DMS114 treated with DMSO at 0.1 percent for 48 hours (cell line): ENCODE results near the gene MRTFA.
"Not testable (repeated sequence)": the region's sequence is repeated elsewhere in the genome, so short reads cannot be mapped to it uniquely, and the experiment has no call there.

Experiments
- DNase-seq: peaks from one replicate; lab custom pipeline; 2025; ENCODE audit not compliant: unreplicated experiment; lab: John Stamatoyannopoulos, UW

The MRTFA gene

DNA sequence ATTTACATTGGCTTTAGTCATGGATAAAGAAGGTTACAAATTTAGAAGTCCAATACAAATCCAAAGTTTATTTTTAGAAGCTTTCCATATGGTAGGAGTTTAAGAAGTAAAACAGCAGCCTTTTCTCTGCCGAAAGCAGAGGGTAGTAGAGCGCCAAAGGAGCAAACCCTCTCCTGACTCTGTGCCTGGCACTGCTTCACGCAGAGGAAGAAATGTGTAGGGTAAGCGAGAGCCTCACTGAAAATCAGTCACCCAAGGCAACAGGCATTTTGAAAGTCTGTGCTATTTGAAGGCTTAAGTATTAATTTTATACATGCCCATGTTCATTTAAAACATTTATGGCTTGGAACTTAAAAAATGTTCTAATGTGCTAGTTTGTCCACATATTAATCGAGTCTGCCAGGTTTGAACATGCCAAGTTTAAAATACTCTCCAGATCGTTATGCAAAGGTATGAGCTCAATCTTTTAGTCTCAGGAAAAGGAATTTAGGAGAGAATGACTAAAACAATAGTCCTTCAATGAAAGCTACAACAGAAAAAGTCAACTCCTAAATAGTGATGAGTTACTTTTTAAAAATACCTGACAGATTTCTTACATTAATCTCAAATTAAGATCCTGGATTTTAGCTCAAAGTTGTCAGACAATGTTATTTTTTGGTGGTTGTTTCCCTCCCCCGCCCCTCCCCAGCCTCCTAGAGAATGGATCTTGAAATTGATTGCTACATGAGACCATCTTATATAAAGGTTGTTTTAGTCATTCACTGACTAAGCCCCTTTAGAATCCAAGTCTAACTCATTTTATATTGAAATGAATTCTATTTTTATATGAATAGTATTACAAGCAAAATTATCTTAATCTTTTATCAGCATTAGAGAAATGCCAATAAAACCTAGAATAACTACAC lies 38.7 kb downstream of the MRTFA start:
- no peak for DNase-seq

- DNase-seq = no peak
Measured at GRCh38 chr22:40595497-40596234, 40.9 kb downstream of the MRTFA start.

- no peak for DNase-seq
Measured at GRCh38 chr22:40594924-40595323, 41.6 kb downstream of the MRTFA start.

DNA sequence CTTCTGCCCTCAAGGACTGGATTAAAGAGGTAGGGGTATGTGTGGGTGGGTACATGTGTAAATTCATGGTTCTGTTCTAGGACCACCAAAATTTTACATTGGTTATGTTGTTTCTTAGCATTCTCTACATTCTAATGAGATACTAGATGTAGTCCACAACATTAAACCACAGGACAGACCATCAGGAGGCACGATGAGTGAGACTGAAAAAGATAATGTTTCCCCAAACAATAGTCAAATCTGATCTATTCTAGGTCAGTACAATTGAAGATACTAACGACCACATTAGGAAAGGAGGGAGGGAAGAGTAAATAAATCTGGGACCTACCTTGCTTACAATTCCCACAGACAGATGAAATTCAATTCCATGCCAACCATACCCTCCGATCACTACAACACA lies 42.2 kb downstream of the MRTFA start:
- no peak for DNase-seq

DNA sequence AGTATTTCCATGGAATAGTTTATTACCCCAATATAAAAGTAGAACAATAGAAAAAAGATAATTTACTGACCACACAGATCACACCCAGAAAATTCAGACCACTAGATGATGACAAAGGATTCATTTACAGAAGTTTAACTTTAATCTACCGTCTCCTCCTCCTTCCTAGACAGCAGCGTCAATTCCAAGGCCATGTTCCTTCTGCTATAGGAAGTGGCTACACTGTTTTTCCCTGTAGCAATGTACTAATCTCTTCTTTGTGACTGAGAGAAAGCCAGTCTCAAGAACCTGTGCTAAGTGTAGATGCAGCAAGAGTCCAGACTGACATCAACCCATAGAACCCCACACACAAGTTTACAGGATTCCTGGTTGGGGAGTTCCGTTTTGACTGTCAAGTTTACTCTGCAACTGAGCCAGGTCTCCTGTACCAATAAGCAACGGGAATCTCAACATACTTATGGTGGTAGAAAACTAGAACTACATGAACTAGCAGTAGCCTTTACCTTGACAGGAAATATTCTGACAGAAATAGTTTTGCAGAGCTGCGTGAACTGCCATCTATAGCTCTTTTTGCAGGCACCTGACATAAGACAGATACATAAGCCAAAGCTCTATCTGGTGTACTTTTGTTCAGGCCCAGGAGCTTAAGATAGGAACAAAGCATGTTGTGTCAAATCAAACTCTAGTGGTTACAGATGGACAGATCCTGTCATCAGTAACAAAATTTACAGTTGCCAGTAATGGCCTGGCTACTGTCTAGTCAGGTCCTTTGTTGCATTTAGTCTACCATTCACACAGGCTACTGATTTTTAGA lies 42.9 kb downstream of the MRTFA start:
- DNase-seq = no peak

DNA sequence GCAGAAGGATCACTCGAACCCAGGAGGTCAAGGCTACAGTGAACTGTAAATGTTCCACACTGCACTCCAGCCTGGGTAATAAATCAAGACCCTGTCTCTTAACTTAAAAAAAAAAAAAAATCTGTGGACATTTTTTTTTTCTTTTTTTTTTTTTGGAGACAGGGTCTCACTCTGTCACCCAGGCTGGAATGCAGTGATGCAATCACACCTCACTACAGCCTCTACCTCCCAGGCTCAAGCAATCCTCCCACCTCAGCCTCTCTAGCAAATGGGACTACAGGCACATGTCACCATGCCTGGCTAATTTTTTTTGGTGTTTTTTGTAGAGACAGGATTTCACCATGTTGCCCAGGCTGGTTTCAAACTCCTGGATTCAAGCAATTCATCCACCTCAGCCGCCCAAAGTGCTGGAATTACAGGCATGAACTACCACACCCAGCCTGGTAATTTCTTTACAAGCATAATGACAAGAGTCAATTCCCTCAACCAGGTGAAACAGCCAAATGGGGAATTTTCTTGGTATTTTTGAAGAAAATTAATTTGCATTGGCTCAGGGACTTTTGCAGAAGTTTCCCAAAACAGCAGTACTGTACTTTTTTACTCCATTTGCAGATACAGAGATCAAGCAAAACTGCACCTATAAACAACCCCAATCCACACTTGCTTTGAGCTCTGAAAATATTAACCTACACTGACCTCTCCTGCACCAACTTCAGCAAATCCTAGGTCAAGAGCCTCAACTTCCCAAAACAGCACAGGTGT lies 44.0 kb downstream of the MRTFA start:
- no peak for DNase-seq

GRCh38 chr22:40588726-40589125 lies 47.8 kb downstream of the MRTFA start:
- no peak for DNase-seq

GRCh38 chr22:40586781-40587180 lies 49.7 kb downstream of the MRTFA start:
- no peak for DNase-seq

- DNase-seq = no peak
Measured at GRCh38 chr22:40585310-40585751, 51.2 kb downstream of the MRTFA start.

DNA sequence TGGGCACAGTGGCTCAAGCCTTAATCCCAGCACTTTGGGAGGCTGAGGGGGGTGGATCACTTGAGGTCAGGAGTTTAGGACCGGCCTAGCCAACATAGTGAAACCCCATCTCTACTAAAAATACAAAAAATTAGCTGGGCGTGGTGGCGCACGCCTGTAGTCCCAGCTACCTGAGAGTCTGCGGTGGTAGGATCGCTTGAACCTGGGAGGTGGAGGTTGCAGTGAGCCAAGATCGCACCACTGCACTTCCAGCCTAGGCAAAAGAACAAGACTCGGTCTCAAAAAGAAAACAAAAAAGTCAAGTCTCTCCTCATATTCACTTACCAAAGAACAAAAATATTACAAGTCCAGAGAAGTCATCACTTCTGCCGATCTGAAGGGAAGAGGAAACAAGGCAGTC lies 51.8 kb downstream of the MRTFA start:
- DNase-seq = not testable (repeated sequence)

- DNase-seq = no peak
Measured at GRCh38 chr22:40583053-40583741, 53.3 kb downstream of the MRTFA start.

DNA sequence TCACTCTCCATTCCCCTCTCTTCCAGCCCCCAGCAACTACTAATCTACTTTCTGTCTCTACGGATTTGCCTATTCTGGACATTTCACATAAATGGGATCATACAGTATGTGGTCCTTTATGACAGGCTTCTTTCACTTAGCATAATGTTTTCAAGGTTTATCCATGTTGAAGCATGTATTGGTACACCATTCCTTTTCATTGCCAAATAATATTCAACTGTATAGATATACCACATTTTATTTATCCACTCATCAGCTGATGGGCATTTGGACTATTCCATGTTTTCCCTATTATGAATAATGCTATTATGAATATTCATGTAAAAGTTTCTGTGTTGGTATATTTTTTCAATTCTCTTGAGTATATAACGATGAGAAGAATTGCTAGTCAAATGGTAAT lies 54.5 kb downstream of the MRTFA start:
- no peak for DNase-seq

DNA sequence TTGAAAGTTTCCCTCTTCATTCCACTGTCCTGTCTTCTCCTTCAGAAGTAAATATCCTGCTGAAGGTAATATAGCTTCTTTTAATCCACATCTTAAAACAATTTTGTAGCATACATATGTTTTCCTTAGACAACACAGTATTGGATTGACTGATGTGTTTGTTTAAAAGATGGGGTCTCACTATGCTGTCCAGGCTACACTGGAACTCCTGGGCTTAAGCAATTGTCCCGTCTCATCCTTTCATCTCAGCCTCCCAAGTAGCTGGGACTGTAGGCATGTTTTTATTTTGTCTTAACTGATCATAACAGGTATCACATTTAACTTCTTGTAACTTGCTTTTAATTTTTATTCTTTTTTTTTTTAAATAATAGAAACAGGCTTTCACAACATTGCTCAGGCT lies 55.9 kb downstream of the MRTFA start:
- DNase-seq = no peak

DNA sequence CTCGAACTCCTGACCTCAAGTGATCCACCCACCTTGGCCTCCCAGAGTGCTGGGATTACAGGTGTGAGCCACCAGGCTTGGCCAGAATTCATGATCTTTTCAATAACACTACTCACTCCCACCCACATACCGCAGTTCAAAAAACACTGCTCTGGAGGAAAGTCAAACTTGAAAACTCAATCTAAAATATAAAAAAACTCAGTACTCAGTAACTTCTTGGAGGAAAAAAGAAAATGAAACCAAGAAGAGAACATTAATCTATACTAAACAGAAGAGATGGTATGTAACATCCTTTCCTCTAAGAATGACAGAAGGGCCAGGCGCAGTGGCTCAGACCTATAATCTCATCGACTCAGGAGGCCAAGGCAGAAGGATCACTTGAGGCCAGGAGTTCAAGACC lies 58.3 kb downstream of the MRTFA start:
- DNase-seq = no peak

DNA sequence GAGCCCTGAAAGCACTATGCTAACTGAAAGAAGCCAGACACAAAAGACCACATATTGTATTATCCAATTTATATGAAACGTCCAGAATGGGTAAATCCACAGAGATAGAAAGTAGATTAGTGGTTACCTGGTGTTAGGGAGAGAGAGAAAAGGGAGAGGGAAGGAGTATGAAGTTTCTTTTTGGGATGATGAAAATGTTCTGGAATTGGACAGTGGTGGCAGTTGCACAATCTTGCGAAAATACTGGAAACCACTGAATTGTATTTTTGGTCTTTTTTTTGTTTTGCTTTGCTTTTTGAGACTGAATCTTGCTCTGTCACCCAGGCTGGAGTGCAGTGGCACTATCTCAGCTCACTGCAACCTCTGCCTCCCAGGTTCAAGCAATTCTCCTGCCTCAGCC lies 63.5 kb downstream of the MRTFA start:
- no peak for DNase-seq

DNA sequence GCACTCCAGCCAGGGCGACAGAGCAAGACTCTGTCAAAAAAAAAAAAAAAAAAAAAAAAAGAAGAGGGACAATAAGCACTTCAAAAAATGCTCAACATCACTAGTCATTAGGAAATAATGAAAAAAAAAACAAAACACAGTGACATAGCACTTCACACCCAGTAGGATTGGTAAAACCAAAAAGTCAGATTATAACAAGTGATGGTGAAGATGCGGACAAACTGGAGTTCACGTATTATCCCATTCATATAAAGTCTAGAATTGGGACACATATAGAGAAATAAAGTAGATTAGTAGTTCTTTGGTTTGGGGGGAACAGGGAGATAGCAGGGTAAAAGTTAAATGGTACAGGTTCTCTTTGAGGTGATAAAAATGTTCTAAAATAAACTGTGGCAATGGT lies 64.6 kb downstream of the MRTFA start:
- no peak for DNase-seq

DNA sequence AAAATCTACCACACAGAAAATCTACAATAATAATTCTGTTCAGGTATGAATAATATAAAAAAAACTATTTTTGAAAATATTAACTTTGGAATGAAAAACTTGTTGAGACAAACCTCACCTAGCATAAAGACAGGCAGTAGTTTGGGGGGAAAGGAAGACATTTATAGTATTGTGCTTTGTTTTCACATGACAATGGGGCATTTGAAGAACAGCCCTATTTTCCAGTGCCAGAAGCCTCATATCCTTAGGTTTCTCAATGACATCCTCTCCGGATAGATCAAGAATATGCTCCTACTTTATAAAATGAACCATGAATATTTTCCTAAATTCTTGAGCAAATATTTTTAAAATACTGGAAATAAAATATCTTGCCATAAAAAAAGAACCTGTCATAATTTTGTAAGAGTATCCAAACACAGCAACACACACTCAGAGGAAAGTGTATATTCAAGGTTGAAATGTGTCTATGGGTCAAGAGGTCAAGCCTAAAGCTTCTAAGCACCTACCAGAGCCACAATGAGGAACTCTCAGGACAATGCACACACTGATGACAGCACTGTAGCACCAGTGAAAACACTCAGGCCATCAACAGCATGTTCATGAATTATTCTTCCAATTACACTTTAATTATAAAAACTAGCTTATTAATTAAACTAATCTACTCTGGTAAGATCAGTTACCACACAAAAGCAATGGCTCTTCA lies 68.7 kb downstream of the MRTFA start:
- no peak for DNase-seq

- no peak for DNase-seq
Measured at GRCh38 chr22:40567106-40567505, 69.4 kb downstream of the MRTFA start.

GRCh38 chr22:40560994-40561515 lies 75.5 kb downstream of the MRTFA start:
- no peak for DNase-seq
